Right lobe of liver (tissue), 6 donors: ENCODE data around the gene CCDC158. TPM values are rescaled to one million over a fixed set of nuclear protein-coding genes. Genes with fewer than 3 reads are reported as not detected.

Experiments
- ATAC-seq, 4 donors: fragments of 200-7000 bp; cut with Tn5 transposase; one replicate each; pipeline ENCODE4 v1.9.1; 2020; ENCODE audit warnings: mild to moderate bottlenecking in 4 of 4, moderate library complexity in 4 of 4
- DNase-seq, 3 donors: peaks; one replicate each; pipeline ENCODE4 v3.0.0-alpha.2; 2020
- H3K27ac ChIP-seq, 3 donors: fragments of 200-600 bp; one replicate each; pipeline ENCODE4 v1.8.0; 2022
- H3K27me3 ChIP-seq, 2 donors: fragments of 200-600 bp; one replicate each; pipeline ENCODE4 v1.8.0; 2022
- H3K36me3 ChIP-seq, 4 donors: fragments of 200-600 bp; sonication (generic) in 1 of 4; one replicate each; pipeline versions ENCODE4 v1.5.1 to v1.8.0; 2017 to 2022; ENCODE audit warnings: control low read depth in 1 of 4
- H3K4me1 ChIP-seq, 4 donors: fragments of 200-600 bp; sonication (generic) in 1 of 4; one replicate each; pipeline versions ENCODE4 v1.5.1 to v1.8.0; 2017 to 2022; ENCODE audit warnings: control low read depth in 1 of 4
- H3K4me3 ChIP-seq, 3 donors: fragments of 200-600 bp; one replicate each; pipeline ENCODE4 v1.8.0; 2022
- H3K9me3 ChIP-seq, 4 donors: fragments of 200-600 bp; sonication (generic) in 1 of 4; one replicate each; pipeline versions ENCODE4 v1.5.1 to v1.8.0; 2017 to 2022; ENCODE audit warnings: control low read depth in 1 of 4
- POLR2A ChIP-seq: fragments of 450-650 bp; IDR thresholded peaks from one replicate; pipeline ENCODE4 v1.6.1; 2017; ENCODE audit warnings: antibody characterized with exemption, mild to moderate bottlenecking
- WGBS: methylation state at CpG from one replicate; pipeline ENCODE4 v1.1.6; 2018; ENCODE audit warnings: low coverage, low lambda C conversion rate; ENCODE audit not compliant: insufficient coverage; ENCODE audit errors: missing lambda C conversion rate; 5-methylcytosine and 5-hydroxymethylcytosine counted together
- intact Hi-C, 2 donors: fragments of 100-400 bp; cut with DNase I; formaldehyde crosslinking; loops; one replicate each; pipeline versions ENCODE4 v1.11.2 to v1.14.1; 2022
- total RNA-seq, 6 experiments: library from RNA; depleted of rRNA in 2 of 6; stranded (reverse); fragments of >200 nt in 2 of 6; fragmentation: NEBNext Ultra II Directional in 3 of 6; extraction: Animal tissue kit (Norgen Biotek cat#: 25700) in 3 of 6; gene quantifications; one replicate each; pipeline versions ENCODE4 v1.1.0 to v1.2.4, GENCODE V29; 2016 to 2023
- TF ChIP-seq, protein P1 (sequence below), 4 donors: fragments of 200-600 bp in 3 of 4; fragments of 450-650 bp in 1 of 4; IDR thresholded peaks; one replicate each; pipeline versions ENCODE4 v1.5.1 to v1.8.0; 2016 to 2022; ENCODE audit warnings: antibody characterized with exemption in 4 of 4, mild to moderate bottlenecking in 2 of 4
- donor health status: DM: no; HTN: yes; CAD: no.
- donor health status: DM: no; HTN: no; CAD: no.
- donor health status: DM: no; HTN: no; CAD: no.
- donor health status: DM: no; HTN: yes; CAD: no.
- donor health status: DM: no; HTN: yes; CAD: no.

The CCDC158 gene
- total RNA-seq, 6 experiments from 2014 or later = 0.51 to 2.9 (median 1.3) TPM

DNA sequence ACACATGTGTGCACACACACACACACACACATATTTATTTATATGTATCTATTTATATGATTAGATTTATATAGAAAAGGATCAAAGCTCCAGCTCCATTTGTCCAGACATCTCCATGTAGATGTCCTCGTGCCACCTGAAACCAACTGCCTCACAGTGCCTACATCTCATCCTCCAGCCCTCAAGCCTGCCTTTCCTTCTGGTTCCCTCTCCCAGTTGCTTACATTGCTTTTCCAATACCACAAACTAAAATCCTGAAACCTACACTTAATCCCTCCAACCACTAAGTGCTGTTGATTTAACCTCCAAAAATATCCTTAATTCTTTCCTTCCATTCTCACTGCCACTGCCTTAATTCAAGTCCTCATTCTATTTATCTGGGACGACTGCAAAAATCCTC, 63.0 kb downstream of the CCDC158 start:
- Histone ChIP-seq H3K9me3 (no peaks in the 10 kb centered on the region), H3K27ac (no peak overlapping the region), H3K27me3 (no peaks in the 10 kb centered on the region), H3K4me3 (no peak overlapping the region), H3K36me3 (no peaks in the 10 kb centered on the region), H3K4me1 (no peaks in the 10 kb centered on the region)
- no peak for ATAC-seq
- DNase-seq = no peak
- intact Hi-C loops = no loop called here
- TF ChIP-seq POLR2A = no peak
- 72% methylated on average over 2 of the region's 2 CpGs for WGBS

GRCh38 chr4:76354517-76355473, 66.1 kb downstream of the CCDC158 start:
- 63% methylated on average over 9 of the region's 9 CpGs for WGBS

DNA sequence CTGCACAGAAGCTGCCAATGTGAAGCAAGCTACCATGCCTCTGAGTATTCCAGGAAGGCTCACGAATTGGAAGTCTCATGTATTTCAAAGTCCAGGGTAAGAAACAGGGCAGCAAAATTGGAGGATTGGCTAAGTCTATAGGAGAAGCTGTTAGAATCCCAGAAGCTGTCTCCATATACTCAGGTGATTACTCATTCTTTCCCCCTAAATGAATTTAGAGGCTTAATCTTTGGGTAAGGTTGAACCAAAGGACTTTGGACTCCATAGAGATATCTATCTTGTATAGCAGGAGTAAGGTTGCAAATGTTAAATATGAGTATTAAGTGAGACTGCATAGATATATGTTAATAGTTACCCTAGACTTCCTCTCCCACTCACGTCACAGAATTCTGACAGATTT, 78.1 kb downstream of the CCDC158 start:
- WGBS = 62% methylated on average over 2 of the region's 2 CpGs
- H3K27me3 ChIP-seq = no peaks in the 10 kb centered on the region
- no peak overlapping the region for H3K4me3 ChIP-seq
- H3K9me3 ChIP-seq = no peaks in the 10 kb centered on the region
- intact Hi-C loops = no loop called here
- no peaks in the 10 kb centered on the region for H3K36me3 ChIP-seq
- ATAC-seq (no peak), DNase-seq (no peak)
- no peak for TF ChIP-seq POLR2A
- TF ChIP-seq, protein P1, sequence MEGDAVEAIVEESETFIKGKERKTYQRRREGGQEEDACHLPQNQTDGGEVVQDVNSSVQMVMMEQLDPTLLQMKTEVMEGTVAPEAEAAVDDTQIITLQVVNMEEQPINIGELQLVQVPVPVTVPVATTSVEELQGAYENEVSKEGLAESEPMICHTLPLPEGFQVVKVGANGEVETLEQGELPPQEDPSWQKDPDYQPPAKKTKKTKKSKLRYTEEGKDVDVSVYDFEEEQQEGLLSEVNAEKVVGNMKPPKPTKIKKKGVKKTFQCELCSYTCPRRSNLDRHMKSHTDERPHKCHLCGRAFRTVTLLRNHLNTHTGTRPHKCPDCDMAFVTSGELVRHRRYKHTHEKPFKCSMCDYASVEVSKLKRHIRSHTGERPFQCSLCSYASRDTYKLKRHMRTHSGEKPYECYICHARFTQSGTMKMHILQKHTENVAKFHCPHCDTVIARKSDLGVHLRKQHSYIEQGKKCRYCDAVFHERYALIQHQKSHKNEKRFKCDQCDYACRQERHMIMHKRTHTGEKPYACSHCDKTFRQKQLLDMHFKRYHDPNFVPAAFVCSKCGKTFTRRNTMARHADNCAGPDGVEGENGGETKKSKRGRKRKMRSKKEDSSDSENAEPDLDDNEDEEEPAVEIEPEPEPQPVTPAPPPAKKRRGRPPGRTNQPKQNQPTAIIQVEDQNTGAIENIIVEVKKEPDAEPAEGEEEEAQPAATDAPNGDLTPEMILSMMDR (IDR thresholded peaks at IDR 0.05) = no peak
- H3K27ac ChIP-seq = no peak overlapping the region
- peaks cover 0 to 3% (median 0%) of the 10 kb centered on the region in 4 donors for H3K4me1 ChIP-seq

More at GRCh38 chr4:76354517-76355473, 66.1 kb downstream of the CCDC158 start:
- TF ChIP-seq, protein P1 (IDR thresholded peaks at IDR 0.05) = no peak
- TF ChIP-seq POLR2A = no peak
- Histone ChIP-seq H3K4me3 (no peak overlapping the region), H3K9me3 (no peaks in the 10 kb centered on the region), H3K27me3 (no peaks in the 10 kb centered on the region), H3K36me3 (no peaks in the 10 kb centered on the region), H3K27ac (no peak overlapping the region), H3K4me1 (no peaks in the 10 kb centered on the region)
- intact Hi-C loops = no loop called here
- ATAC-seq = no peak
- DNase-seq = no peak

DNA sequence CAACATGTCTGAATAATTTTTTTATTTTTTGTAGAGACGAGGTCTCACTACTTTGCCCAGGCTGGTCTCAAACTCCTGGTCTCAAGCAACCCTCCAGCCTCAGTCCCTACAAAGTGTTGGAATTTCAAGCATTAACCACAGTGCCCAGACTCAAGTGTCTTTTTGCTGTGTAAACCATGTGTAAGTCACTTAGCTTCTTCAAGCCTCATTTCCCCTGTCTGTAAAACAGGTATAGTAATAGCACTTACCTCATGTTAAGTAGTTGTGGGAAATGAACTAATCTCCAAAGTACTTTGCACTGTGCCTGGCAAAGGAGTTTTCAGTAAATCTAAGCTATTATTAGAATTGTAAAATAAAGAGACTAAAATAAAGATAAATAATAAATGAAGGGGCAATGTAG, 78.8 kb downstream of the CCDC158 start:
- ATAC-seq = no peak

GRCh38 chr4:76341063-76341462, 79.9 kb downstream of the CCDC158 start:
- TF ChIP-seq POLR2A = no peak
- TF ChIP-seq, protein P1 (IDR thresholded peaks at IDR 0.05) = no peak
- Histone ChIP-seq H3K4me1 (peaks cover 0 to 3% (median 0%) of the 10 kb centered on the region in 4 donors), H3K27ac (no peak overlapping the region), H3K4me3 (no peak overlapping the region), H3K36me3 (no peaks in the 10 kb centered on the region), H3K27me3 (no peaks in the 10 kb centered on the region), H3K9me3 (no peaks in the 10 kb centered on the region)
- DNase-seq (no peak), ATAC-seq (peak in 1 of 4 donors; percentile 29)
- intact Hi-C loops = no loop called here

More for the DNA sequence above, 78.8 kb downstream of the CCDC158 start:
- Histone ChIP-seq H3K4me1 (peaks cover 0 to 3% (median 0%) of the 10 kb centered on the region in 4 donors), H3K9me3 (no peaks in the 10 kb centered on the region), H3K27ac (no peak overlapping the region), H3K36me3 (no peaks in the 10 kb centered on the region), H3K4me3 (no peak overlapping the region), H3K27me3 (no peaks in the 10 kb centered on the region)
- no peak for TF ChIP-seq POLR2A
- TF ChIP-seq, protein P1 (IDR thresholded peaks at IDR 0.05) = no peak
- 100% methylated on average over 1 of the region's 1 CpG for WGBS
- DNase-seq = no peak
- intact Hi-C loops = no loop called here
